Upper lobe of left lung (tissue), 4 donors: Measurements from ENCODE around the gene SFSWAP.

Experiments used
- CTCF ChIP-seq, 6 experiments: fragments of 450-650 bp in 4 of 6; fragments of 200-600 bp in 2 of 6; sonication (generic) in 2 of 6; IDR thresholded peaks; one replicate each; pipeline ENCODE4 v1.5.1; 2016 to 2019; ENCODE audit warnings: antibody characterized with exemption in 6 of 6
- POLR2A ChIP-seq, 4 donors: fragments of 450-650 bp; IDR thresholded peaks; one replicate each; pipeline ENCODE4 v1.5.1; 2016 to 2017; ENCODE audit warnings: antibody characterized with exemption in 4 of 4, mild to moderate bottlenecking in 2 of 4
- POLR2AphosphoS5 ChIP-seq, 2 donors: sonication (generic); formaldehyde crosslinking; IDR thresholded peaks; one replicate each; pipeline ENCODE4 v1.5.1; 2017; ENCODE audit warnings: antibody characterized with exemption in 2 of 2

DNA sequence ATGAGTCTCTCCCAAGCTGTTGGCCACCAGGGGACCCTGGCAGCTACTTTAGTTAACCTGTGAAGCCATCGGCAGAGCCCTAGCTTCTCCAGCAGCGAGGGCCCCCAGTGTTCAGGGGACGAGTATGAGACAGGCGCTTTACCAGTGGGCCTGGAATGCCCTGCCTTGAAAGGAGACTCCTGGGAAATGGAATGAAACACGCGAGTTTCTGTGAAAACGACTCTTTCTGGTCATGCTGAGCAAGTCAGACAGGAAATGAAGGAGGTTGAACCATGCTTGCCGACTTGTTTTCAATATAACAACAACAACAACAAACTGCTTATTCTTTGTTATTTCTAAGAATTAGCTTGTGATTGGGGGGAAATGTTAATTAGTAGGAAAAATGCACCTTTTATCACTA is 42.9 kb downstream of the SFSWAP start:
- TF ChIP-seq CTCF (IDR thresholded peaks at IDR 0.05) (no peak), POLR2A (IDR thresholded peaks at IDR 0.05) (no peak), POLR2AphosphoS5 (IDR thresholded peaks at IDR 0.05) (no peak)
